HEK293T (cell line): ENCODE results near the gene ANKRD13D.

Experiments used
- CTBP1 ChIP-seq: fragments of 450-650 bp; IDR thresholded peaks from 2 replicates; pipeline ENCODE4 v1.6.1; 2016; ENCODE audit warnings: borderline replicate concordance
- FOXA1 ChIP-seq: fragments of 450-650 bp; IDR thresholded peaks from 2 replicates; pipeline ENCODE4 v1.6.1; 2016; ENCODE audit warnings: mild to moderate bottlenecking
- FOXK2 ChIP-seq: fragments of 450-650 bp; IDR thresholded peaks from 2 replicates; pipeline ENCODE4 v1.6.1; 2016; ENCODE audit warnings: mild to moderate bottlenecking
- FOXM1 ChIP-seq: fragments of 450-650 bp; IDR thresholded peaks from 2 replicates; pipeline ENCODE4 v1.6.1; 2017; ENCODE audit warnings: mild to moderate bottlenecking, borderline replicate concordance
- HDGF ChIP-seq: fragments of 450-650 bp; IDR thresholded peaks from 2 replicates; pipeline ENCODE4 v1.6.1; 2017; ENCODE audit warnings: antibody characterized with exemption, borderline replicate concordance
- LEF1 ChIP-seq: fragments of 450-650 bp; IDR thresholded peaks from 2 replicates; pipeline ENCODE4 v1.6.1; 2017; ENCODE audit warnings: mild to moderate bottlenecking, borderline replicate concordance
- NFRKB ChIP-seq: fragments of 450-650 bp; IDR thresholded peaks from 2 replicates; pipeline ENCODE4 v1.6.1; 2016; ENCODE audit warnings: mild to moderate bottlenecking, moderate library complexity
- SP1 ChIP-seq: fragments of 450-650 bp; IDR thresholded peaks from 2 replicates; pipeline ENCODE4 v1.6.1; 2017
- SUZ12 ChIP-seq: fragments of 450-650 bp; IDR thresholded peaks from 2 replicates; pipeline ENCODE4 v1.6.1; 2016; ENCODE audit warnings: mild to moderate bottlenecking
- TARDBP ChIP-seq: fragments of 450-650 bp; IDR thresholded peaks from 2 replicates; pipeline ENCODE4 v1.6.1; 2016
- ZNF384 ChIP-seq: fragments of 450-650 bp; IDR thresholded peaks from 2 replicates; pipeline ENCODE4 v1.6.1; 2016
- TF ChIP-seq, protein P1 (sequence below): fragments of 450-650 bp; IDR thresholded peaks from 2 replicates; pipeline ENCODE4 v1.6.1; 2016

DNA sequence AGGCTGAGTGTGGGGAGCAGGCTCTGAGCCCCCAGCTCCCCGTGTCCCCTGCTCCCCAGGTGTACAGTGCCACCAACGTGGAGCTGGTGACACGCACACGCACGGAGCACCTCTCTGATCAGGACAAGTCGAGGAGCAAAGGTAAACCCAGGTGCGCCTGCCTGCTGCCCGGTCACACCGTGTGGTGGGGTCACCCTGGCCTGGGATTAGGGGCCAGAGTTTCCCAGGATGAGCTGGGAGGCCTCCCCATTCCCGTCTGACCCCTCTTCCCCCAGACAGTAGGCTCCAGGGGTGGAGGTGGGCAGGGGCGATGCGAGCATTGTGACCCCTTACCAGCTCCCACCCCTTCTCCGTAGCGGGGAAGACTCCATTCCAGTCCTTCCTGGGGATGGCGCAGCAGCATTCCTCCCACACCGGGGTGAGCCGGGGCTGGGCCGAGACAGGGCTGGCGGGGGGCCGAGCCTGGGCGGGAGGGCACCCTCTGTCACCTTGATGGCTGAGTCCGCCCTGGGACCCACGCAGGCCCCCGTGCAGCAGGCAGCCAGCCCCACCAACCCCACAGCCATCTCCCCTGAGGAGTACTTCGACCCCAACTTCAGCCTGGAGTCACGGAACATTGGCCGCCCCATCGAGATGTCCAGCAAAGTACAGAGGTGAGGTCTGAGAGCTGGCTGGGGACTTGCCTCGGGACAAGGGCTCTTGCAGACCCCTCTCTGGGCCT, 10.5 kb downstream of the ANKRD13D start:
- TF ChIP-seq FOXM1 (no peak), HDGF (no peak), SP1 (no peak), NFRKB (no peak), FOXA1 (no peak), SUZ12 (no peak), FOXK2 (no peak), CTBP1 (no peak), LEF1 (no peak), ZNF384 (no peak), TARDBP (no peak)
- TF ChIP-seq, protein P1, sequence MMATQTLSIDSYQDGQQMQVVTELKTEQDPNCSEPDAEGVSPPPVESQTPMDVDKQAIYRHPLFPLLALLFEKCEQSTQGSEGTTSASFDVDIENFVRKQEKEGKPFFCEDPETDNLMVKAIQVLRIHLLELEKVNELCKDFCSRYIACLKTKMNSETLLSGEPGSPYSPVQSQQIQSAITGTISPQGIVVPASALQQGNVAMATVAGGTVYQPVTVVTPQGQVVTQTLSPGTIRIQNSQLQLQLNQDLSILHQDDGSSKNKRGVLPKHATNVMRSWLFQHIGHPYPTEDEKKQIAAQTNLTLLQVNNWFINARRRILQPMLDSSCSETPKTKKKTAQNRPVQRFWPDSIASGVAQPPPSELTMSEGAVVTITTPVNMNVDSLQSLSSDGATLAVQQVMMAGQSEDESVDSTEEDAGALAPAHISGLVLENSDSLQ = no peak
